Measurements from ENCODE around the gene KIF5B.
A peak's percentile ranks its signal among the peaks of the same experiment; 100 is the strongest.

- TF ChIP-seq CTCF (IDR thresholded peaks at IDR 0.05) (no peak), POLR2A (IDR thresholded peaks at IDR 0.05) (no peak), POLR2AphosphoS5 (IDR thresholded peaks at IDR 0.05) (peak; percentile 11), EP300 (IDR thresholded peaks at IDR 0.05) (no peak)
Measured at GRCh38 chr10:32054094-32054493, 2.1 kb downstream of the KIF5B start.
